Measurements from ENCODE around the gene TMEM191B.
A peak's percentile ranks its signal among the peaks of the same experiment; 100 is the strongest.
"Not testable (repeated sequence)": the region's sequence is repeated elsewhere in the genome, so short reads cannot be mapped to it uniquely, and the experiment has no call there.

Gene TMEM191B

GRCh38 chr22:18527752-18528596 lies at the start of gene TMEM191B:
Gene TMEM191B (plus strand): TSS chr22:18527802. CDS start chr22:18527981, 179 bp downstream.
- not testable (repeated sequence) for DNase-seq (ENCODE audit: low read depth)

GRCh38 chr22:18496227-18496626 lies 31.4 kb upstream of the TMEM191B start:
- not testable (repeated sequence) for DNase-seq (ENCODE audit: low read depth)

GRCh38 chr22:18511327-18511726 lies 16.3 kb upstream of the TMEM191B start:
- DNase-seq (ENCODE audit: low read depth), result not testable (repeated sequence)

- DNase-seq (ENCODE audit: low read depth), result not testable (repeated sequence)
Observed at GRCh38 chr22:18512378-18512777, 15.2 kb upstream of the TMEM191B start.

GRCh38 chr22:18513454-18513853 lies 14.1 kb upstream of the TMEM191B start:
- DNase-seq (ENCODE audit: low read depth), result not testable (repeated sequence)

GRCh38 chr22:18518061-18518460 lies 9.5 kb upstream of the TMEM191B start, which contains the start of gene GGTLC3:
Gene GGTLC3 (minus strand): TSS chr22:18518161. CDS start chr22:18517897, 264 bp downstream.
- DNase-seq (ENCODE audit: low read depth), result not testable (repeated sequence)

- not testable (repeated sequence) for DNase-seq (ENCODE audit: low read depth)
Observed at GRCh38 chr22:18522762-18523161, 4.8 kb upstream of the TMEM191B start.

GRCh38 chr22:18523328-18523727 lies 4.3 kb upstream of the TMEM191B start:
- not testable (repeated sequence) for DNase-seq (ENCODE audit: low read depth)

- peak; percentile 90 for DNase-seq (ENCODE audit: low read depth)
Observed at GRCh38 chr22:18528597-18529415, 1.2 kb downstream of the TMEM191B start.

- not testable (repeated sequence) for DNase-seq (ENCODE audit: low read depth)
Observed at GRCh38 chr22:18529416-18530145, 2.0 kb downstream of the TMEM191B start.

GRCh38 chr22:18533633-18534032 lies 6.0 kb downstream of the TMEM191B start:
- DNase-seq (ENCODE audit: low read depth), result not testable (repeated sequence)

GRCh38 chr22:18534315-18534714 lies 6.7 kb downstream of the TMEM191B start:
- not testable (repeated sequence) for DNase-seq (ENCODE audit: low read depth)

- DNase-seq (ENCODE audit: low read depth), result not testable (repeated sequence)
Observed at GRCh38 chr22:18539994-18540393, 12.4 kb downstream of the TMEM191B start.

GRCh38 chr22:18543400-18543799 lies 15.8 kb downstream of the TMEM191B start:
- not testable (repeated sequence) for DNase-seq (ENCODE audit: low read depth)

GRCh38 chr22:18544615-18545014 lies 17.0 kb downstream of the TMEM191B start:
- DNase-seq (ENCODE audit: low read depth), result not testable (repeated sequence)

GRCh38 chr22:18549458-18550179 lies 22.0 kb downstream of the TMEM191B start:
- DNase-seq (ENCODE audit: low read depth), result not testable (repeated sequence)

GRCh38 chr22:18551046-18551445 lies 23.4 kb downstream of the TMEM191B start:
- DNase-seq (ENCODE audit: low read depth), result not testable (repeated sequence)

- not testable (repeated sequence) for DNase-seq (ENCODE audit: low read depth)
Observed at GRCh38 chr22:18552839-18553597, 25.4 kb downstream of the TMEM191B start.

- not testable (repeated sequence) for DNase-seq (ENCODE audit: low read depth)
Observed at GRCh38 chr22:18554280-18555256, 27.0 kb downstream of the TMEM191B start.

Data from stimulated activated CD8-positive, alpha-beta memory T cell treated with anti-CD3 and anti-CD28 coated beads, Interleukin-15, amount 100 ng/mL, for 24 hours (primary cell).